B cell (primary cell): ENCODE measurements around the gene ALPK3. TPM values are rescaled to one million over a fixed set of nuclear protein-coding genes. Genes with fewer than 3 reads are reported as not detected.

Source experiments
- ATAC-seq: fragments of 200-7000 bp; cut with Tn5 transposase; one replicate; pipeline ENCODE4 v1.10.0; 2021; ENCODE audit warnings: low read depth, mild to moderate bottlenecking, moderate number of reproducible peaks, moderate library complexity
- CTCF ChIA-PET: fragments of 350-600 bp; sonication (Branson Sonifier 250); formaldehyde crosslinking; loops from one replicate; lab custom pipeline; 2021; ENCODE audit warnings: antibody characterized with exemption, inconsistent platforms; lab: Charles Lee
- POLR2A ChIA-PET: fragments of 350-600 bp; sonication (Branson Sonifier 250); formaldehyde crosslinking; loops from one replicate; lab custom pipeline; 2021; ENCODE audit warnings: antibody characterized with exemption; lab: Charles Lee
- DNase-seq: peaks from one replicate; pipeline ENCODE4 v3.0.0; 2013
- H2AFZ ChIP-seq: 2 replicates; pipeline ENCODE4 v1.6.1; 2012; ENCODE audit warnings: mild to moderate bottlenecking, low read depth, low read length; ENCODE audit not compliant: insufficient read depth, poor library complexity, severe bottlenecking
- H3K27ac ChIP-seq, 2 donors: 1 replicate in 1 of 2; 2 replicates in 1 of 2; pipeline ENCODE4 v1.5.1; 2012 to 2013; ENCODE audit warnings: low read length in 2 of 2, mild to moderate bottlenecking in 2 of 2, moderate library complexity in 1 of 2
- H3K27me3 ChIP-seq, 4 experiments: fragments of 200-600 bp in 1 of 4; sonication (generic) in 1 of 4; replicated peaks in 1 of 4; 1 replicate in 2 of 4; 2 replicates in 2 of 4; pipeline versions ENCODE4 v1.6.1 to v1.7.0; 2013 to 2016; ENCODE audit warnings: low read length in 3 of 4, mild to moderate bottlenecking in 2 of 4, mixed read lengths in 1 of 4, moderate library complexity in 1 of 4; ENCODE audit not compliant: insufficient read depth in 4 of 4, control insufficient read depth in 3 of 4; ENCODE audit errors: control extremely low read depth in 1 of 4
- H3K36me3 ChIP-seq, 2 experiments: replicated peaks in 1 of 2; 1 replicate in 1 of 2; 2 replicates in 1 of 2; pipeline versions ENCODE4 v1.6.1 to v1.7.1; 2013; ENCODE audit warnings: low read length in 1 of 2; ENCODE audit not compliant: insufficient read depth in 2 of 2, control insufficient read depth in 1 of 2; ENCODE audit errors: control extremely low read depth in 1 of 2, extremely low read depth in 1 of 2
- H3K4me1 ChIP-seq, 2 donors: fragments of 200-600 bp in 1 of 2; sonication (generic) in 1 of 2; 1 replicate in 1 of 2; 2 replicates in 1 of 2; pipeline versions ENCODE4 v1.5.1 to v1.6.1; 2013 to 2017; ENCODE audit warnings: low read length in 2 of 2; ENCODE audit not compliant: control insufficient read depth in 2 of 2, insufficient read depth in 2 of 2
- H3K4me2 ChIP-seq: replicated peaks from 2 replicates; pipeline ENCODE3; 2012; ENCODE audit warnings: mild to moderate bottlenecking, low read depth, low read length; ENCODE audit not compliant: poor library complexity, severe bottlenecking
- H3K4me3 ChIP-seq, 5 experiments: fragments of 200-600 bp in 1 of 5; sonication (generic) in 1 of 5; 1 replicate in 3 of 5; 2 replicates in 2 of 5; pipeline versions ENCODE4 v1.5.1 to v1.7.0; 2011 to 2016; ENCODE audit warnings: low read length in 4 of 5, mild to moderate bottlenecking in 4 of 5, low read depth in 2 of 5, control low read depth in 1 of 5, moderate library complexity in 1 of 5; ENCODE audit not compliant: insufficient read depth in 1 of 5; ENCODE audit errors: control extremely low read depth in 1 of 5, extremely low read depth in 1 of 5
- H3K79me2 ChIP-seq: fragments of 200-600 bp; sonication (generic); one replicate; pipeline ENCODE4 v1.6.0; 2016; ENCODE audit warnings: low read length; ENCODE audit not compliant: control insufficient read depth, insufficient read depth
- H3K9ac ChIP-seq: fragments of 200-600 bp; sonication (generic); 2 replicates; pipeline ENCODE4 v1.6.1; 2017; ENCODE audit warnings: mild to moderate bottlenecking, low read length, moderate library complexity
- H3K9me3 ChIP-seq, 3 donors: one replicate each; pipeline versions ENCODE4 v1.6.1 to v1.7.1; 2013; ENCODE audit warnings: low read length in 2 of 3; ENCODE audit not compliant: control insufficient read depth in 2 of 3, insufficient read depth in 1 of 3; ENCODE audit errors: control extremely low read depth in 1 of 3
- H4K20me1 ChIP-seq: 2 replicates; pipeline ENCODE4 v1.6.0; 2012; ENCODE audit warnings: mild to moderate bottlenecking, low read length; ENCODE audit not compliant: insufficient read depth, control insufficient read depth, poor library complexity, severe bottlenecking
- H3K27ac Mint-ChIP-seq: one replicate; pipeline ENCODE4 v1.8.0; 2021; ENCODE audit warnings: mixed read lengths
- H3K27me3 Mint-ChIP-seq: one replicate; pipeline ENCODE4 v1.8.0; 2021; ENCODE audit warnings: mixed read lengths
- H3K4me1 Mint-ChIP-seq: one replicate; pipeline ENCODE4 v1.8.0; 2021; ENCODE audit warnings: mixed read lengths
- H3K4me3 Mint-ChIP-seq: one replicate; pipeline ENCODE4 v1.8.0; 2021; ENCODE audit warnings: mixed read lengths
- H3K9me3 Mint-ChIP-seq: one replicate; pipeline ENCODE4 v1.8.0; 2022; ENCODE audit warnings: mixed read lengths; ENCODE audit not compliant: insufficient read depth
- CTCF ChIP-seq: fragments of 200-600 bp; IDR thresholded peaks from one replicate; pipeline ENCODE4 v1.8.0; 2022; ENCODE audit warnings: antibody characterized with exemption, mild to moderate bottlenecking
- EZH2 ChIP-seq: IDR thresholded peaks from 2 replicates; pipeline ENCODE4 v1.6.1; 2012; ENCODE audit warnings: borderline replicate concordance, low read depth, mild to moderate bottlenecking, moderate library complexity, low read length; ENCODE audit not compliant: insufficient read depth, poor library complexity, severe bottlenecking
- WGBS: methylation state at CpG from one replicate; pipeline ENCODE4 v1.1.5; 2013; ENCODE audit warnings: missing lambda C conversion rate; ENCODE audit not compliant: insufficient coverage; 5-methylcytosine and 5-hydroxymethylcytosine counted together
- intact Hi-C: fragments of 100-400 bp; cut with micrococcal nuclease; formaldehyde crosslinking; loops from one replicate; pipeline ENCODE4 v1.10.0; 2022
- polyA plus RNA-seq: library from polyadenylated mRNA; depleted of rRNA; stranded (reverse); fragments of >200 nt; gene quantifications from 2 replicates; pipeline ENCODE4 v1.2.3, GENCODE V29; 2012
- total RNA-seq, 2 donors: library from RNA; stranded (reverse); fragments of 120-200 nt in 1 of 2; gene quantifications; 1 replicate in 1 of 2; 2 replicates in 1 of 2; pipeline versions ENCODE4 v1.2.3 to v1.2.4, GENCODE V29; 2013 to 2022

ALPK3 gene
- total and polyA plus RNA-seq, 2 donors (not counting 1 experiment from before 2014, with no cell fraction given) = 0.07 to 0.15 TPM

DNA sequence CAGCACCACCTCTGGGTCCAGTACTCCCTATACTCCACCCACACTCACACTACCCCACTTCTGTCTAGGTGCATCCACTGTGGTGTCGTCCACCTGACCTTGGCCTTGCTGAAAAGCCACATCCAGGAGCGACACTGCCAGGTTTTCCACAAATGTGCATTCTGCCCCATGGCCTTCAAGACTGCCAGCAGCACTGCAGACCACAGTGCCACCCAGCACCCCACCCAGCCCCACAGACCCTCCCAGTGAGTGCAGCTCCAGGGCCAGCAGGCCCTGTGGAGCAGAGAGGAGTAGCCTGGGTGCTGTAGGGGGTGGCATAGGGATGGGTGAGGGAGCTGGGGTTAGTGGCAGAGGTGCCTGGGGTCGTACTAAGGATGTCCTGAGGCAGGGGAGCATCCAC lies 19.4 kb upstream of the ALPK3 start:
- intact Hi-C loops = no loop called here
- peaks cover 34% of the 10 kb centered on the region for H4K20me1 ChIP-seq
- no peaks in the 10 kb centered on the region for H3K4me1 Mint-ChIP-seq
- no peak overlapping the region for H3K4me3 ChIP-seq
- H3K27me3 ChIP-seq = no peaks in the 10 kb centered on the region
- H3K79me2 ChIP-seq = peaks cover 4% of the 10 kb centered on the region
- ChIA-PET POLR2A (no interaction called here), CTCF (no interaction called here)
- no peaks in the 10 kb centered on the region for H3K27me3 Mint-ChIP-seq
- H3K27ac Mint-ChIP-seq = no peak overlapping the region
- ATAC-seq = no peak
- no peaks in the 10 kb centered on the region for H3K9me3 ChIP-seq
- peaks cover 4 to 83% of the 10 kb centered on the region in 2 experiments for H3K36me3 ChIP-seq
- H3K4me3 Mint-ChIP-seq = no peak overlapping the region
- H2AFZ ChIP-seq = no peak overlapping the region
- TF ChIP-seq CTCF (no peak), EZH2 (no peak)
- no peak overlapping the region for H3K4me2 ChIP-seq
- DNase-seq = no peak
- H3K27ac ChIP-seq = no peak overlapping the region
- H3K9me3 Mint-ChIP-seq = no peaks in the 10 kb centered on the region
- H3K4me1 ChIP-seq = no peaks in the 10 kb centered on the region
- 93% methylated on average over 3 of the region's 3 CpGs for WGBS
- no peak overlapping the region for H3K9ac ChIP-seq

GRCh38 chr15:84798436-84798946 lies 18.7 kb upstream of the ALPK3 start:
- Mint-ChIP-seq H3K4me3 (no peak overlapping the region), H3K9me3 (no peaks in the 10 kb centered on the region), H3K27ac (no peak overlapping the region), H3K4me1 (no peaks in the 10 kb centered on the region), H3K27me3 (no peaks in the 10 kb centered on the region)
- 98% methylated on average over 19 of the region's 21 CpGs for WGBS
- Histone ChIP-seq H3K4me1 (no peaks in the 10 kb centered on the region), H2AFZ (no peak overlapping the region), H3K27ac (no peak overlapping the region), H3K27me3 (no peaks in the 10 kb centered on the region), H3K9me3 (no peaks in the 10 kb centered on the region), H4K20me1 (peaks cover 34% of the 10 kb centered on the region), H3K4me3 (no peak overlapping the region), H3K4me2 (no peak overlapping the region), H3K9ac (no peak overlapping the region), H3K36me3 (peaks cover 4 to 83% of the 10 kb centered on the region in 2 experiments), H3K79me2 (peaks cover 4% of the 10 kb centered on the region)
- TF ChIP-seq CTCF (no peak), EZH2 (no peak)
- DNase-seq = no peak
- ATAC-seq = no peak
- intact Hi-C loops = no loop called here
- ChIA-PET CTCF (no interaction called here), POLR2A (no interaction called here)
